Neutrophil (primary cell): ENCODE results near the gene ZACN.

ENCODE experiments used
- H3K27ac ChIP-seq: fragments of 200-600 bp; sonication (generic); 2 replicates; pipeline ENCODE4 v1.5.1; 2016; ENCODE audit warnings: mild to moderate bottlenecking, moderate library complexity
- H3K27me3 ChIP-seq: fragments of 200-600 bp; sonication (generic); 2 replicates; pipeline ENCODE4 v1.6.0; 2016; ENCODE audit warnings: mild to moderate bottlenecking
- H3K36me3 ChIP-seq: fragments of 200-600 bp; sonication (generic); 2 replicates; pipeline ENCODE4 v1.5.1; 2017
- H3K4me1 ChIP-seq, 2 experiments: fragments of 200-600 bp in 1 of 2; sonication (generic) in 1 of 2; 1 replicate in 1 of 2; 2 replicates in 1 of 2; pipeline versions ENCODE4 v1.5.1 to v1.6.1; 2013 to 2016; ENCODE audit warnings: low read depth in 1 of 2, low read length in 1 of 2, mild to moderate bottlenecking in 1 of 2, moderate library complexity in 1 of 2; ENCODE audit not compliant: control insufficient read depth in 1 of 2, insufficient read depth in 1 of 2
- H3K4me3 ChIP-seq, 2 experiments: fragments of 200-600 bp in 1 of 2; sonication (generic) in 1 of 2; 1 replicate in 1 of 2; 2 replicates in 1 of 2; pipeline ENCODE4 v1.5.1; 2013 to 2016; ENCODE audit warnings: low read depth in 1 of 2, low read length in 1 of 2, mild to moderate bottlenecking in 1 of 2, moderate library complexity in 1 of 2
- H3K9me3 ChIP-seq: fragments of 200-600 bp; sonication (generic); 2 replicates; pipeline ENCODE4 v1.5.1; 2016
- CTCF ChIP-seq: fragments of 200-600 bp; sonication (generic); IDR thresholded peaks from 2 replicates; pipeline ENCODE4 v1.5.1; 2016; ENCODE audit warnings: antibody characterized with exemption

ZACN gene

GRCh38 chr17:76125391-76125675, 46.4 kb downstream of the ZACN start:
- H3K9me3 ChIP-seq: no peaks in the 10 kb centered on the region
- H3K27ac ChIP-seq: no peak overlapping the region
- no peak for TF ChIP-seq CTCF
- no peak overlapping the region for H3K4me3 ChIP-seq
- no peaks in the 10 kb centered on the region for H3K36me3 ChIP-seq
- H3K27me3 ChIP-seq: peaks cover 14% of the 10 kb centered on the region
- H3K4me1 ChIP-seq: peaks cover 9 to 10% of the 10 kb centered on the region in 2 experiments

- no peaks in the 10 kb centered on the region for H3K9me3 ChIP-seq
- TF ChIP-seq CTCF: no peak
- no peak overlapping the region for H3K4me3 ChIP-seq
- H3K36me3 ChIP-seq: no peaks in the 10 kb centered on the region
- peaks cover 14% of the 10 kb centered on the region for H3K27me3 ChIP-seq
- H3K4me1 ChIP-seq: peaks cover 10 to 11% of the 10 kb centered on the region in 2 experiments
- H3K27ac ChIP-seq: no peak overlapping the region
These were observed 46.9 kb downstream of the ZACN start for GRCh38 chr17:76125922-76126321.

- peaks cover 0 to 4% of the 10 kb centered on the region in 2 experiments for H3K4me1 ChIP-seq
- no peak overlapping the region for H3K27ac ChIP-seq
- peaks cover 14% of the 10 kb centered on the region for H3K27me3 ChIP-seq
- H3K9me3 ChIP-seq: no peaks in the 10 kb centered on the region
- H3K4me3 ChIP-seq: no peak overlapping the region
- H3K36me3 ChIP-seq: no peaks in the 10 kb centered on the region
- TF ChIP-seq CTCF: no peak
These were observed 51.5 kb downstream of the ZACN start for GRCh38 chr17:76130473-76130872.

DNA sequence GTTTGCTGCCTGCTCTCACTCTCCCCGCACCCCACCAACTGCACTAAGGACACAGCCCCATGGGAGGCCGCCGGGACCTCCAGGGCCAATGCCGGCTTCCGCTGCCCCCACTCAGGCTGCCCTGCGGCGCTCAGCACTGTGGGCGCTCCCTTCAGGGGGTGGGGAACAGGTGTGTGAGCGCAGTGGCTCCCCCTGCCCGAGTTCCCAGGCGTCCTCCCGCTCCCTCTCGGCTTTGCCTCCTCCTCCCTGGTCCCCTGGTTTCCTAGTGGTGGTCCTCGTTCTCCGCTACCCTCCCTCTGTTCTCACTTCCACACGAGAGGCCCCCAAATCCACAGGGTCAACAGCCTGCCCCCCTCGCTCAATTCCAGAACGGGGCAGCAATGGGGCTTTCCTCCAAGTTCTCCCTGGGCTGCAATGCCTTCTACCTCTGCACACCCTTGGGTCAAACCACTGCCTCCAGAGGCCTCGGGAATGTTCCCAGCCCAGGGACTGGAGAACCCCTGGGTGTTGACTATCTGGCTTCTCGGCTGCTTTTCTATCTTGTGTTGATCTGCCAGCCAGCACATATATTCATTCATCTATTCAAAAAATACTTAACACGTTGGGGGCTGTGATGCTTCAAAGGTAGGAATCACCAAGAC, 52.2 kb downstream of the ZACN start:
- Histone ChIP-seq H3K27ac (no peak overlapping the region), H3K4me1 (peaks cover 0 to 4% of the 10 kb centered on the region in 2 experiments), H3K36me3 (no peaks in the 10 kb centered on the region), H3K27me3 (peaks cover 14% of the 10 kb centered on the region), H3K9me3 (no peaks in the 10 kb centered on the region), H3K4me3 (no peak overlapping the region)
- TF ChIP-seq CTCF: no peak

DNA sequence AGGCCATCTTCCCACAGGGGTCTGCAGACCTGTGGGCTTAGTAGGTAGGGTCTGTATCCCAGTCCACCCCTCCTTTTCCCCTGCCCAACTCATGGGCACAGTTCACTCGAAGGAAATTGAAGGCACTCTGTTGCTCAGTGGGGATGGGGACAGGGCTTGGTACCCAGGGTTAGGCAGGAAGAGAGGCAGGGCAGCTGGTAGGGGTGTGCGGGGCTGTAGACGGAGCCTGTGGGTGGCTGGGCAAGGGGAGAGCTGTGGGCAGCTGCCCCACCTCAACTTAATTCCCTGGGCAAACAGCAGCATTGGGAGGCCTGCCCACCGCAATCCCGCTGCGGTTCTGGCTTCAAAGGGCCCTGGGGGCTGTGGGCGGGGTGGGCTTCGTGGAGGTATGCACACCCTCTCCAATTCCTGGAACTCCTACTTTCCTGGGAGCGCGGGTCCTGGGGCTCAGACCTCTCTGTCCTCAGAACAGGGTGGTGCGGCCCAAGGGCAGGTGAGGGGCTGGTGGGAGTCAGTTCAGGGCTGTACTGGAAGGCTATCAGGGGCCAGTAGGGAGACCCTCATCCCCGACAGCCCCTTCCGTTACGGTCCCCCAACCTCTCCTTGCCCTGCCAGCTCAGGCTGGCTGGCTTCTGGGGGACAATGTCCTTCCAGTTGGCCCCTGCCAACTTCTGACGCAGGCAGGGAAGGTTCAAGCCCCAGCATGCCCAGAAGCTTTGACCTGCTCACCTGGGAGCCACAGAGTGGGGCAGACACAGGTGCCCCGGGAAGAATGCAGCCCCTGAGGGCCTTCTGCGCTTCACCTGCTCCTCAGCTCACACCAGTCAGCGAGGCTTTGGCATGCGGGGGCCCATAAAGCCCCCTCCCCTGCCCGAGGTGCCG, 53.0 kb downstream of the ZACN start:
- H3K4me1 ChIP-seq: peaks cover 0 to 4% of the 10 kb centered on the region in 2 experiments
- no peak for TF ChIP-seq CTCF
- no peaks in the 10 kb centered on the region for H3K9me3 ChIP-seq
- no peak overlapping the region for H3K27ac ChIP-seq
- H3K4me3 ChIP-seq: no peak overlapping the region
- H3K27me3 ChIP-seq: peaks cover 13% of the 10 kb centered on the region
- no peaks in the 10 kb centered on the region for H3K36me3 ChIP-seq
